GM18505 (cell line): ENCODE results near the gene PEX6.
"Not testable (repeated sequence)": the region's sequence is repeated elsewhere in the genome, so short reads cannot be mapped to it uniquely, and the experiment has no call there.

Experiments used
- ATAC-seq: cut with Tn5 transposase; IDR thresholded peaks from one replicate; pipeline ENCODE4 v1.9.1; 2021; ENCODE audit not compliant: unreplicated experiment
- POLR2A ChIP-seq: IDR thresholded peaks from 4 replicates; pipeline ENCODE4 v1.6.1; 2011; ENCODE audit warnings: borderline replicate concordance; ENCODE audit not compliant: insufficient read depth, insufficient read length; ENCODE audit errors: extremely low read depth

Gene PEX6

GRCh38 chr6:42963855-42964605, 15.0 kb downstream of the PEX6 start:
- ATAC-seq, result no peak
- no peak for TF ChIP-seq POLR2A

- ATAC-seq, result no peak
Measured at GRCh38 chr6:42963179-42963854, 15.7 kb downstream of the PEX6 start.

DNA sequence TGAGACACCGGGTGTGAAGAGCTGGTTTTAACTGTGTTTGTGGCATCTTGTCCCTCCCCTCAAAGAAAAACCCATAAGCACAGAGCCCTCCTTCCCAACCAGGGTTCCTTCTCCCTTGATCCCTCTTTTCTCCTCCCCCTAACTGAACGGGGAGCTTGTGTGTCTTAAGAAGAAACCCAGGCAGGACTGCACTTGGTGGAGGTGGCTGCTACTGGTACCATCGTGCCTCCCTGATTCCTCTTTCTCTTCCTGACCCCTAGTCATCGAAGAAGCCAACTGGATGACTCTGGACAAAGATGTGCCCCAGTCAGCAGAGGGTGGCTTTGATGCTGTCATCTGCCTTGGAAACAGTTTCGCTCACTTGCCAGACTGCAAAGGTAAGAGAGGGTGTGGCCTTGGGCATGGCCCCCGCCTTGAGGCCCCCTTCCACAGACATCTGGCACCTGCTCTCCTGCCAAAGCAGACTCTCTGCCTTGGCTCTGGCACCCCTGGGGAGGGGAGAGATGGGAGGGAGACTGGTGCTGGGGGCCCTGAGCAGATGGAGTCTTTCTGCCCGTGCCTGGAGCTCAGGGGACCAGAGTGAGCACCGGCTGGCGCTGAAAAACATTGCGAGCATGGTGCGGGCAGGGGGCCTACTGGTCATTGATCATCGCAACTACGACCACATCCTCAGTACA, 16.3 kb downstream of the PEX6 start:
- ATAC-seq, result no peak
- TF ChIP-seq POLR2A, result no peak

More at GRCh38 chr6:42963179-42963854, 15.7 kb downstream of the PEX6 start:
- no peak for TF ChIP-seq POLR2A

- TF ChIP-seq POLR2A, result no peak
- no peak for ATAC-seq
Measured at GRCh38 chr6:42962096-42962495, 16.9 kb downstream of the PEX6 start.

GRCh38 chr6:42961020-42961470, 17.9 kb downstream of the PEX6 start:
- no peak for ATAC-seq
- TF ChIP-seq POLR2A, result no peak

DNA sequence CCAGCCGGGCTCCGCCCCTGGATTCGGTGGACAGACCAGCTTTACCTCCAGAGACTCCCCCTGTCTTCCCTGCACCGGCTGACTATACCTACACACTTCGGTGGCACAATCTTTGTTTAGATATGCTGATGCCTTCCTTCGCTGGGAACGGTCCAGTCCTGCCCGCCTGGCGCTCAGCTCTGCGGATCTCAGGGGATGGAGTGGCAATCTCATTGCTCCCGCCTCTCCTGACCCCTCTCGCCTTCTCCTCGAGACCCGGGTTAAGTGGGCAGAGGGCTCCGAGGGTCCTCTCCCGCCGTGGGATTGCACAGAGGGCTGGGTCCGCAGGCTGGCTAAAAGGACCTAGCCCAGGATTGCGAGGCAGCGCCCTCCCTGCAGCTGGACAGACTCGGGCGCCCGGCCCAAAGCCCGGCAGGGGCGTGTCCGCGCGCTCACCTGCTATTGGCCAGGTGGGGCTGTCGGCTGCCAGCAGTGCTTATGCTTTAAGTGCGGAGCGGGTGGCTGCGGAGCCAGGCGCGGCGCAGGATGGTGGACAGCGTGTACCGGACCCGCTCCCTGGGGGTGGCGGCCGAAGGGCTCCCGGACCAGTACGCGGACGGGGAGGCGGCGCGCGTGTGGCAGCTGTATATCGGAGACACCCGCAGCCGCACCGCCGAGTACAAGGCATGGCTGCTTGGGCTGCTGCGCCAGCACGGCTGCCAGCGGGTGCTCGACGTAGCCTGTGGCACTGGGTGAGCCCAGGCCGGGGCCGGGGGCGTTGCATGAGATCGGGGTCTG, 18.6 kb downstream of the PEX6 start, which contains the start of gene GNMT:
TSS of gene GNMT (plus strand) at position 512 of the 777 bp plus-strand sequence. CDS start at position 526, 14 bp downstream.
- ATAC-seq, result no peak
- no peak for TF ChIP-seq POLR2A

- ATAC-seq, result no peak
- TF ChIP-seq POLR2A, result no peak
Measured at GRCh38 chr6:42959917-42960242, 19.1 kb downstream of the PEX6 start.

GRCh38 chr6:42958125-42958524, 20.9 kb downstream of the PEX6 start:
- ATAC-seq, result no peak
- no peak for TF ChIP-seq POLR2A

DNA sequence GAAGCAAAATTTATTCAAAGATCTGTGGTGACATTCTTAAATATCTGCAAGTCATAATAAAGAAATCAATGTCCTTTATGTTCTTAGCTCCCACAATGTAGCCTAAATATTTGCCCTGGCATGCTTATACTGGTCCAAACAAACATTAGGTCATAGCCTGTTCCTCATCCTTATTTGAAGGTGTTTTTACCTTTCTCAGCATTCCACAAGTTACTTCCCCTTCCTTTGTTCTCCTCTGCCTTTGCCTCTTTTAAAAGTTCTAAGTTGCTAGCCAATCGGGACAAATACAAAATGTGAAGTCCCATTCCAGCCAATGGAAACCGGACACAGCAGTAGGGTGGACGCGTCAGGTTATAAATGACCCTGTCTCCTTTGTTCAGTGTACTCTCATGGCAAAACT, 24.6 kb downstream of the PEX6 start:
- not testable (repeated sequence) for ATAC-seq

DNA sequence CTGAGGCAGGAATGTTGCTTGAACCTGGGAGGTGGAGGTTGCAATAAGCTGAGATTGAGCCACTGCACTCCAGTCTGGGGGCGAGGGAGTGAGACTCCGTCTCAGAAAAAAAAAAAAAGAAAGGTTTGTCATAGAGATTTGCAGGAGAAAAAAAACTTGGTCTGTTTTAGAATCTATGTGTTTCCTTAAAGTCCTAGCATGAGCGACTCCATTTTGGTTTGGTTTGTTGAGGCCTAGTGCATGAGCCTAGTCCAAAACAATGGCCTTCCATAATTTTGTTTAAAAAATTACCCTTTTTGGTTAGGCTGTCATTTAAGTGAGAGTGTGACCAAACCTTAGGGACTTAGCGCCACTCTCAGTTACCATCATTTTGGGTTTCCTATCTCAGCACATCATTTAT, 26.6 kb downstream of the PEX6 start:
- ATAC-seq, result no peak
- TF ChIP-seq POLR2A, result no peak

DNA sequence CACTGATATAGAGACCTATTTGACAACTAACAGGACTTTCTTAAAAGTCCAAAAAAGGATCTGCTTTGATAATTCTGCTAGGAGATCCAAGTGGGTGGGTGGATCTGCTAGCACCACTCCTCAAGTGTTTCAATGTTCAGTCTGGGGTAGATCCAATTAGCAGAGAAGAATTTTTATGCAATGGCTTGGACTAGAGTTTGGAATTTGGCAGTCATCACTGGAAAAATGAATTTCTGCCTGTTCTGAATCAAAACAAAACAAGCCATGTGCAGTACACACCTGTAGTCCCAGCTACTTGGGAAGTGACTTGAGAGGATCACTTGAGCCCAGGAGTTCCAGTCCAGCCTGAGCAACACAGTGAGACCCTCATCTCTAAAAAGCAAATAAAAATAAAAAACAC, 31.0 kb downstream of the PEX6 start:
- no peak for TF ChIP-seq POLR2A
- no peak for ATAC-seq

- ATAC-seq, result no peak
- no peak for TF ChIP-seq POLR2A
Measured at GRCh38 chr6:42942444-42942843, 36.5 kb downstream of the PEX6 start.

DNA sequence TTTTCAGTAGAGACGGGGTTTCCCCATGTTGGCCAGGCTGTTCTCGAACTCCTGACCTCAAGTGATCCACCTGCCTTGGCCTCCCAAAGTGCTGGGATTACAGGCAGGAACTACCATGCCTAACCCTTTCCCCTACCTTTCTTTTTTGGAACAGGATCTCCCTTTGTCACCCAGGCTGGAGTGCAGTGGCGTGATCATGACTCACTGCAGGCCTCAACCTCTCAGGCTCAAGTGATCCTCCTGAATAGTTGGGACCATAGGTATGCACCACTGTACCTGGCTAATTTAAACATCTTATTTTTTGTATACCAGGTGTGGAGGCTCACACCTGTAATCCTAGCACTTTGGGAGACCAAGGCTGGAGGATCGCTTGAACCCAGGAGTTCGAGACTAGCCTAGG, 37.6 kb downstream of the PEX6 start:
- ATAC-seq, result not testable (repeated sequence)
